HG02571 (cell line): ENCODE data around the gene TARP.

Source experiments
- ATAC-seq: cut with Tn5 transposase; IDR thresholded peaks from one replicate; pipeline ENCODE4 v1.9.1; 2021; ENCODE audit warnings: mild to moderate bottlenecking, moderate library complexity; ENCODE audit not compliant: unreplicated experiment

Gene TARP

DNA sequence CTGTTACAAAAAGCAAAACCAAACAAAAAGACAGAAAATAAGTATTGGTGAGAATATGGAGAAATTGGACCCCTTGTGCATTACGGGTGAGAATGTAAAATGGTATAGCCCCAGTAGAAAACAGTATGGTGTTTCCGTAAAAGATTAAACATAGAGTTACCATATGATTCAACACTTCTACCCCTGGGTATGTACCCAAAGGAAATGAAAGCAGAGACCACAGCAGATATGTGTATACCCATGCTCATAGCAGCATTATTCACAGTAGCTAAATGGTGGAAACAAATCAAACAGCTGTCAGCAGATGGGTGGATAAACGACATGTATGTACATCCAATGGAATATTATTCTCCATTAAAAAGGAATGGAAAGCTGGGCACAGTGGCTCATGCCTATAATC lies 53.0 kb downstream of the TARP start:
- no peak for ATAC-seq

GRCh38 chr7:38217672-38218071 lies 55.8 kb downstream of the TARP start:
- ATAC-seq: no peak

- ATAC-seq: peak; percentile 95
Measured at GRCh38 chr7:38215735-38216670, 57.4 kb downstream of the TARP start.

- ATAC-seq: no peak
Measured at GRCh38 chr7:38215115-38215514, 58.3 kb downstream of the TARP start.

- ATAC-seq: no peak
Measured at GRCh38 chr7:38211940-38212339, 61.5 kb downstream of the TARP start.

- no peak for ATAC-seq
Measured at GRCh38 chr7:38211486-38211885, 62.0 kb downstream of the TARP start.
